Measurements from ENCODE around the gene THNSL1.
"Not testable (repeated sequence)": the region's sequence is repeated elsewhere in the genome, so short reads cannot be mapped to it uniquely, and the experiment has no call there.

Gene THNSL1

GRCh38 chr10:25016376-25017153 is at the start of gene THNSL1:
Gene THNSL1 (plus strand): TSS chr10:25016612. CDS start chr10:25023224, 6,612 bp downstream.
- intact Hi-C loops (cut with DNase I), result loop anchor here (5.0 to 10.0 kb wide), 2 partner anchors 158 to 294 kb away; partner anchors contain the start of genes ARHGAP21 and GPR158
- DNase-seq, result peak; percentile 96 to 99 (median 99)

GRCh38 chr10:24966962-24967481 is 49.4 kb upstream of the THNSL1 start:
- no peak for DNase-seq
- intact Hi-C loops (cut with DNase I), result no loop called here

GRCh38 chr10:24968349-24968748 is 48.1 kb upstream of the THNSL1 start:
- DNase-seq, result peak in 5 of 42 donors; percentile 19 to 62 (median 51)
- intact Hi-C loops (cut with DNase I), result no loop called here

GRCh38 chr10:24968951-24969350 is 47.5 kb upstream of the THNSL1 start:
- DNase-seq; intact Hi-C loops (cut with DNase I): not testable (repeated sequence)

GRCh38 chr10:24969841-24970281 is 46.6 kb upstream of the THNSL1 start:
- intact Hi-C loops (cut with DNase I), result no loop called here
- DNase-seq, result no peak

- intact Hi-C loops (cut with DNase I), result no loop called here
- no peak for DNase-seq
Observed at GRCh38 chr10:24971374-24971773, 45.0 kb upstream of the THNSL1 start.

- intact Hi-C loops (cut with DNase I), result no loop called here
Observed at GRCh38 chr10:24973163-24973562, 43.2 kb upstream of the THNSL1 start.

GRCh38 chr10:24974976-24975375 is 41.4 kb upstream of the THNSL1 start:
- intact Hi-C loops (cut with DNase I), result no loop called here
- no peak for DNase-seq

More at GRCh38 chr10:24973163-24973562, 43.2 kb upstream of the THNSL1 start:
- no peak for DNase-seq

- intact Hi-C loops (cut with DNase I), result no loop called here
- DNase-seq, result peak in 15 of 42 donors; percentile 18 to 61 (median 32)
Observed at GRCh38 chr10:24979685-24980084, 36.7 kb upstream of the THNSL1 start.

- DNase-seq, result no peak
- intact Hi-C loops (cut with DNase I), result no loop called here
Observed at GRCh38 chr10:24981161-24981710, 35.2 kb upstream of the THNSL1 start.

- no peak for DNase-seq
- intact Hi-C loops (cut with DNase I), result no loop called here
Observed at GRCh38 chr10:24982319-24983112, 33.9 kb upstream of the THNSL1 start.

GRCh38 chr10:24983130-24983529 is 33.3 kb upstream of the THNSL1 start:
- intact Hi-C loops (cut with DNase I), result no loop called here
- no peak for DNase-seq

GRCh38 chr10:24983946-24984345 is 32.5 kb upstream of the THNSL1 start:
- no peak for DNase-seq
- intact Hi-C loops (cut with DNase I), result no loop called here

- intact Hi-C loops (cut with DNase I), result no loop called here
- DNase-seq, result no peak
Observed at GRCh38 chr10:24984906-24985305, 31.5 kb upstream of the THNSL1 start.

GRCh38 chr10:24988831-24989640 is 27.4 kb upstream of the THNSL1 start:
- intact Hi-C loops (cut with DNase I), result no loop called here
- DNase-seq, result peak in 21 of 42 donors; percentile 2 to 60 (median 31)

- DNase-seq, result no peak
- intact Hi-C loops (cut with DNase I), result no loop called here
Observed at GRCh38 chr10:24989867-24990266, 26.5 kb upstream of the THNSL1 start.

GRCh38 chr10:24991298-24991697 is 25.1 kb upstream of the THNSL1 start:
- intact Hi-C loops (cut with DNase I), result no loop called here
- DNase-seq, result no peak

GRCh38 chr10:24992512-24993133 is 23.8 kb upstream of the THNSL1 start:
- intact Hi-C loops (cut with DNase I), result no loop called here
- DNase-seq, result no peak

Data from head of caudate nucleus (tissue), 42 donors.